ENCODE results near the gene PROB1.
A peak's percentile ranks its signal among the peaks of the same experiment; 100 is the strongest.
"Not testable (repeated sequence)": the region's sequence is repeated elsewhere in the genome, so short reads cannot be mapped to it uniquely, and the experiment has no call there.

Gene PROB1

DNA sequence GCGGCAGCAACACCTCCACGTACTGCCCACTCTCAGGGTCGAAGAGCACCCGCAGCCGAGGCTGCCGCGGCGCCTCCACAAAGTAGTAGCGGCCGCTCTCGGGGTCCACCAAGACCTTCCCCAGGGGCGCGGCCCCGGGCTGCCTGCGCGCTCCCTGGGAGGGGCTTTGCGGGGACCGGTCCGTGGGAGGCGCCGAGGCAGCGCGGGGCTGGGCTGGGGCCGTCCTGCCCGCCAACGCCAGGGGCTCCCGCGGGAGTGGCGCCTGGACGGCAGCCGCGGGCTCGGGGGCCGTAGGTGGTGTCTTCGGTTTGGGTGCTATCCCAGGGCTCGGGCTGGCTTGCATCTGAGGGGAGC is 2.6 kb downstream of the PROB1 start:
- DNase-seq (ENCODE audit: low read depth) = no peak

DNA sequence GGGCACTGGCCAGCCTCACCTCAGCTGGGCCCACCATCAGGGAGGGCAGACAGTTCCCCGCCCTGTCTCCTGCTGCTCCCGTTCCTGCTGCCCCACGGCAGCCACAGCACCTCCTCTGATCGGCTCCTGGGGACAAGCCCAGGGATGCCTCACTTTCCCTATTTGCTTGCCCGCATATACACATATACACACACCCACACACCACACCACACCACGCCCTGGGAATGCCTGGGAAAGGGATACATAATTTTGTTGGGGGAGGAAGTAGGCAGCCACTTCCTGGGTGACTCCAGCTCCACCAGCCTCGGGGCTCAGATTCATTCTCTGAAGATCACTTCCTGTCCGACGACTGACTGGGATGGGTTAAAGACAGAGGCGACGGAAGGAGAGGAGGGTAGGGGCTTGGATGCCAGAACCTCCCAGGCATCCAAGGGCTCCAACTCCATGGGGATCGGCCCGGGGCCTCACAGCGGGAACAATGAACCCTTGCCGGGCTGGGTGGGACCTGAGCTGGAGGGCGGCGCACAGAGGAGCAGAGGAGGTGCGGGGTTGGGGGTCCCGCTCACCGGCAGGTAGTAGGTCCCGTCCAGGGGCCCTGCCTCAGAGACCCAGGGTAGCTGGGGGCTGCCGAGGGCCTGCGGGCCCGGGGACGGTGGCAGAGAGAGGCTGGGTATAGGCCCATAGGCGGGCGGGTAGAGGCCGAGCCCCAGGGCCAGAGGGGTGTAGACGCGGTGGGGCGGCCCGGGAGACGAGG is 3.2 kb downstream of the PROB1 start:
- DNase-seq (ENCODE audit: low read depth) = peak; percentile 93

DNA sequence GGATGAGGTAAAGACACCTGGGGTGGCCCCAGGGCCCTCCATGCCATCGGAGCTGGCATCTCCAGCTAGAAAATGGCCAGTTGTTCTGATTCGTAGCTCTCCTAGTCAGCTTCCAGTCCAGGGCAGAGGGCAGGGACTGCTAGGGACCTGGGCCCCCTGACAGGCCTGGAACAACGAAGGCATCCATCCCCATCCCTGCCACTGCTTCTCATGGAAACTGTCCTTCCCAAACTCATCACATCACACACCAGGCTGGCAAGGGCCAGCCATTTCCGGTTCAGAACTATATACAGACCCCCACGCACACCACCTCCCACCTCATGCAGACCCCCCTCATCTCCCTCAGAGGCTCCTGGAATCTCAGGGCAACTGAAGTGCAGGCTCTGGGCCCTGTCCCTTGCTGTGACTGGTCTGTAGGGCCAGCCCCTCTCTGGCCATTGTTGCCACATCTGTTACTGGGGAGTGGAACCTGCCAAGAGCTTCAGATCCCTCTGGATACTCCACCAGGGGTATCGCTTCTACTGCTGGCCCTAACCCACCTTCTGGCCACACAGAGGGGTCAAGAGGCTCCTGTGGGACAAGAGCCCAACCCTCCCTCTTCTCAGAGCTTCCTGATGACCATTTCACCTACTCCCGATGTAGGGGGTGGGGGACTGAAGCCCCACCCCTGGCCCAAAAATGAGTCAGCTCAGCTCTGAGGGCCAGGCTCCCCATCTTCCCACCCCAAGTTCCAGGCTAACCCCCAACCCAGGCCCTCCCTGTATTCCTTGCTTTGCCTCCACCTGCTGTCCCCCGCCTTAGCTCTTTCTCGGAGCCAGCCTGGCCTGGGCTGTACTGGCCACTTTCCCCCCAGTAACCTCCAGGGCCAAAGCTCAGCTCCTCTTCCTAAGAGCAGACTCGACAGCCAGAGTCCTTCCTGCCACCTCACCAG is 4.0 kb downstream of the PROB1 start:
- no peak for DNase-seq (ENCODE audit: low read depth)

DNA sequence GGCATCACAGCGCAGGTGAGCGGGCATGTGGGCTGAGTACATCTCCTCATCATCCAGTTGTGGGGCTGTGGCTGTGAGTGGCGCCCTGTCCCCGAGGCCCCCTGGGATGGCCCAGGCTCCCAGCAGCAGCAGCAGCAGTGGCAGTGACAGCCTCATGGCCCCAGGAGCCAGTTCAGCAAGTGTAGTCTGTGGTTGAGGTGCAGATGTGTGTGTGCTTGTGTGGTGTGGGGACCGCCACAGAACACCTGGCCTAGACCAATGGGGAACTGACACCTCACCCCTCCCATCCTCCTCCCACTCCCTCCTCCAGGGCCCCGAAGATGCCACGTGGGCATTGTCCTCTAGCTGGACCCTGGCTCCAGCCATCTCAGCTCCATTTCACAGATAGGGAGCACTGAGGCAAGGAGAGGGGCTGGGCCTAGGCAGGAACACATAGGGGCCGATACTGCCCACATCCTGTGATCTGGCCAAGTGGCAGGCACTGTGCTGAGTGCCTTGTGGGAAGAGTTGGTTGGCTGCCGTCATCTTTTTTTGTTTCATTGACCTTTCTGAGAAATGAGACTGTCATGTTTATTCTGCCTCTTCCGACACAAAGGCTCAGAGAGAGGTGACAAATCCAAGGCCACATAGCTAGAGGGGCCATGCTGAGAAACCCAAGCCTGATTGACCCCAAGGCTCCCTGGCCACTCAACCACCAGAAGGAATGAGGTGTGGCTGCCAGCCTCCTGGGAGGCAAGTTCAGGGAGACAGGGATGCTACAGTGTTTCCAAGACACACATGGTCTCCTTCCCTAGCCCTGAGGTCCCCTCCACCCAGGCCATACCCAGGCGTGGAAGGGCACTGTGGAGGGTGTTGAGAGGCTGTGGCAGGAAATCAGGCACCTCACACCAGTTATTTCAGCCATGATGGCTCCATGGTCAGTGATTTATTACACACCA is 4.9 kb downstream of the PROB1 start, which contains the start of gene MZB1:
TSS of gene MZB1 (minus strand) at position 213 of the 938 bp plus-strand sequence. CDS start at position 156, 57 bp downstream.
- DNase-seq (ENCODE audit: low read depth) = no peak

DNA sequence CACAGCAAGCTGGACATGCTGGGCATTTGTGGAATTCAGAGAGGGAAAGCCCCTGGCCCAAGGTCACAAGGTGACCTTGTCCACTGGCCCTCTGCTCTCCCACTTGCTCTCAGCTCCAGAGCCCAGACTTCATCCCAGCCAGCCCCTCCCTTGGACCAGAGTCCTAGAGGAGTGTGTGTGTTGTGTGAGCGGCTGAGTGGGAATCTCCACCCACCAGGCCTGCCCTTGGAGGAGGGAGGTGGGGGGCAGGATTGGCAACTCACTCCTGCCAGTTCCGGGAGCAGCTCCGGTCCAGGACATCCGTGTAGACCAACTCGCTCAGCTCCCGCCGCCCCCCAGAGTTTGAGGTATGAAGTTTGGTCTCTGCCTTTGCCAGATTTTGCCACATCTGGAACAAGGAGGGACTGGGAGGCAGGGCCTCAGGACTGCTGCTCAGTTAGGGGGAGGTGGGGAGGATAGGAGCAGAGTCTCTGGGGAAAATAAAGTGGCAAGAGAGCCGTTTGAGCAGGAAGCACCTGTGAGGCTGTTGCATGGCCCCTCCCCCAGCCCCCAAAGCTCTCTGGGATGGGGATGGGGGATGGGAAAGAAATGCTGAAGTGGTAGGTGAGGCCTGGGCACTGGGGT is 6.6 kb downstream of the PROB1 start:
- peak; percentile 59 for DNase-seq (ENCODE audit: low read depth)

DNA sequence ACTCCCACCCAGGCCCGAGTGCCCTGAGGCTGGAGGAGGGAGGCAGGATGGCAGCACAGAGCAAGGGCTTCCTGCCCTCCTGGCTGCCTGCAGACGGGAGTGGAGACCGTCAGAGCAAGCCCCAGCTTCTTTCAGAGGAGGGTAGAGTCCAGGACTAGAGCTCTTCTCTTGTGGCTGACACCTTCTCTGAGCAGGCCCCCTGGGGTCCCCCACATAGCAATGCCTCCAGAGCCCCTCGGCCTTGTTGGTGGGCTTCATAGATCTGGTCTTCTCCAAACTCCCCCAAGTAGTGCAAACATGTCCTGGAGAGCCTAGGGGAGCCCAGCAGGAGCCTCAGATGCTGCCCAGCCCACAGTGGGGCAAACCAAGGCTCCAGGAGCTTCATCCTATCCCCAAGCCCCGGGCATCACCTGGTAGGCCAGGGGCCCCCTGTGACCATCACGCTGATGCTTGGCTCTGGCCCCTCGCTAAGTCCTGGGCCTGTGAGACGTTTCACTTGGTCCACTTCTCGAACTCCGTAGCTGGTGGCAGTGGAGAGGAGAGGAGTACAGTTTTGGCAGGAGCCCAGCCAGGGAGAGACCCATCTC is 7.2 kb downstream of the PROB1 start:
- no peak for DNase-seq (ENCODE audit: low read depth)

DNA sequence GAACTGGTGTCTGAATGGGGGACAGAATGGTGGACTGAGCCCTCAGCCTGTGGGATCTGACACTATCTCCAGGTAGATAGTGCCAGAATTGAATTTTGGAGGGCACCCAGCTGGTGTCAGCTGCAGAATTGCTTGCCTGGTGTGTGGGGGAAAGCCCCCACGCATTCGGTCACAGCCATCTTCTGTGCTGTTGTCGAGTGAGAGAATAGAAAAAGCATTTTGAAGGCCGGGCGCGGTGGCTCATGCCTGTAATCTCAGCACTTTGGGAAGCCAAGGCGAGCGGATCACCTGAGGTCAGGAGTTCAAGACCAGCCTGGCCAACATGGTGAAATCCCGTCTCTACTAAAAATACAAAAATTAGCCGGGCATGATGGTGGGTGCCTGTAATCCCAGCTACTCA is 7.9 kb downstream of the PROB1 start:
- DNase-seq (ENCODE audit: low read depth) = not testable (repeated sequence)

DNA sequence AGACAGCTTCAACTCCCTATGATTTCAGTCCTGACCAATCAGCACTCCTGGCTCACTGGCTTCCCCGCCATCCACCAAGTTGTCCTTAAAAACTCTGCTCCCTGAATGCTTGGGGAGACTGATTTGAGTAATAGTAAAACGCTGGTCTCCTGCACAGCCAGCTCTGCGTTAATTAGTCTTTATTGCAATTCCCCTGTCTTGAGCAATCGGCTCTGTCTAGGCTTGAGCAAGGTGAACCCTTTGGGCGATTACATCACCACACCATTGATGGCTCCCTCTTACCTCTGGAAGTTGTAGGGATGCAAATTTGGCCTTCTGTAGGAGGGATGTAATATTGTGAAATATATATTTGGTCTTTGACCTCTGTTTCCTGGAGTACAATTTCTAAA is 8.9 kb downstream of the PROB1 start:
- DNase-seq (ENCODE audit: low read depth) = no peak

DNA sequence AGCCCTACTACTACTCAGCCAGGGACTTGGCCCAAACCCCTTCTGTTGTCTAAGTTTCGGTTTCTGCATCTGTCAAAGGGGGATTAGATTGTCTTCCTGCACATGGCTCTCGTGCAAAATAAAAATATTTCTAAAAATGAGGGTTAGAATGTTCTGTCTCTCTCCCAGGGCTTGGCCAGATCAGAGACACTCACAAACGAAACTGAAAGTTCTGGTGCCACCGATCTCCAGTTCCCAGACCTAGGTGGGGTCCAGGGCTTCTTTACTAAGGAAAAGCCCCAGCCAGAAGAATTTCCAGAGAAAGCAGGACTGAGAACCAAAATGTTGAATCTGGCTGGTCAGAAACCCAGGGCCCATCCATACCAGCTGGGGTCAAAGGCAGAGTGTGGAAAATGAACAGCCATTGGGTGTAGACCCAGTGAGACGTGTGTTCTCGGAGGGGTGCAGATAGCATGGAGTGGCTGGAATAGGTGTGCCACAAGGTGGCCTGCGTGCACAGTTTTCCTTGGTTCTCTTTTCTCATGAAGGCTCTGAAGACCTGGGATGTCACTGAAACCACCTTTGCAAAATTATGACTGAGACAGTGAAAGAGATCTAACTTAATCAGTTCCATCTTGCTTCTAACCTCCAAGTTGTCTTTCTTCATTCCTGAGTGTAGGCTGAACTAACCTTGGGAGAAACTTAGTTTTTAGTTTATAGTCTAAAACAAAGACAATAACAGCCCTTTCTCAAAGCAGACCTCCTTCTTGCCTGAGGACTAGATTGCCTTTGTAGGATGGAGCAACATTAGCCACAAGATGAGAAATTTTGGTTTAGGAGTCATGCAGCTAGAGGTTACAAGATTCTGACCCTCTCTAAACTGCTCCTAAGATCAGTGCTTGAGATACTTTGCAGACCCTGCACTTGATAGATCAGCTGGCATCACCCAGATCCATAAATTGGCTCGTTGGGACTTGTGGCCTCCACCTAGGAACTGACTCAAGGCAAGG is 9.5 kb downstream of the PROB1 start:
- DNase-seq (ENCODE audit: low read depth) = peak; percentile 34

DNA sequence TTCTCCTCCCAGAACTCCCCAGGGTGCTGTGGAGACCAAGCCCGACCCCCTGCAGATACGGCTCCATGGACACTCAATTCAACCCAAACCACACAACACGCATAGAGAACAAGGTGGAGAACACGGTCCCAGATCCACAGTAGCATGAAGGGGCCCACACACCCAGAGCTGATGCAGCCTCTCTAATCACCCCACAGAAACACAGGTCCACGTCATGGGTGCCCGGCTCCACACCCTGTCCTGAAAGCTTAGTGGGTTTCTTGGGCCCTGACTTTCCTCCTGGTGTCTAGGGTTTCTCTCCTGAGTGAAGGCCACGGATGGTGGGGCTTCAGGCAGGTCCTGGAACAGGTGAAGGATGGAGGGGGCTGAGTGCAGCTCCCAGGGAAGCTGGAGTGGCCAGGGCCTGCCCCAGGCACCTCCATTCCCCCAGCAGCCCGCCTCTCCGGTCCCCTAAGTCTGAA is 10.3 kb downstream of the PROB1 start:
- DNase-seq (ENCODE audit: low read depth) = no peak

DNA sequence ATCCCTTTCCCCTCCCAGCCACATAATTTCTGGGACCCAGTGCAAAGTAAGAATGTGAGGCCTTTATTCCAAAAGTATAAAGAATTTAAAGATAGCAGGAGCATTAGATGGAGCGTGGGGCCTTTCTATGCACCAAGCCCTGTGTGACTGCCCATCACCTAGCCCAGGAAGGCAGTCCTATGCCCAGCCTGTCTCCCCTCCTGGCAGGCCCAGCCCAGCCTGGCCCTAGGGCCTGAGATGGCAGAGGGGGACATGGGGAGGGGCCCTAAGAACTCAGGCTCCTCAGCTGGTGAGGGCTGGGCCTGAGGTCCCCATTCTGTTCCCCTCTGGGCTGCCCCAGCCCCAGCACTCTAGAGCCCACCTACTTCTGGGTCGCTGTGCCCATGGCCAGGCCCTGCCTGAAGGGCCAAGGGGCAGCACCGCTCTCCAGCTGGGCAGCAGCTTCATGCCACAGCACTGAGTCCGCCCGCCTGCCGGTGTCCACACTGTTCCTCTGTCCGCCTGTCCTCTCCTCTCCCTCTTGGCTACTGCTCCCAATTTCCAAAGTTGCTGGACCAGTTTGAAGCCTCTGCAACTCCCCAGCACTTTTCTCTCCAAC is 10.8 kb downstream of the PROB1 start:
- no peak for DNase-seq (ENCODE audit: low read depth)

DNA sequence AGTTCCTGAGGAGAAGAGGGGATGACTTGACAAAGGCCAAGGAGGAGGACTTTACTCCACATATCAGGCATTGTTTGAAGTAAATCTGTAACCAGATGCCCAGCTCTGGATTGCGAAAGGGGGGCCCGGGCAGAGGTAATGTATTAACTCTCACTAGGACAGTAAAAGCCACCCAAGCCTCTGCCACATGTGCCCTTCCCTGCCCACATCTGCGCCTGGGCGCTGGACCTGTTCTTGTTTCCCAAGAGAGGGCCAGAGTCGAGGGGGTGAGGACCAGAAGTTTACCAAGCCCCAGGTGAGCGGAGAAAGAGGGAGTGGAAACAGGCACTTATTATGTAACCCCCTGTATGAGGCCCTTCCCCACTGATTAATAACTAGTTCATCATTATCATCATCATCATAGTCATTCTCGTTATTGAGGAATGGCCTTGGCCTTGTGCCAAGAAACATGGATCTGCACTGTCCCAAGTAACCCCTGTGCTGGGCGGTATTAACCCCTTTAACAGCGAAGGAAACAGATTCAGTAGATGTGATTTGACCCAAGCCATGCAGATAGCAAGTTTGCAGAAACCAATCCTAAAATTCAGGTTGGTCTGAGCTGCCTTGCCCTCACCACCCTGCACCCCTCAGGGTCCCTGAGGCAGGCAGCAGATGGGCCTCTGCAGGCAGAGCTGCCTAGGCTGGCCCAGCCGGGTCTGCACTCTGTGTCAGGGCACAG is 11.5 kb downstream of the PROB1 start, which contains the start of gene SLC23A1:
TSS of gene SLC23A1 (minus strand) at position 23 of the 718 bp plus-strand sequence. CDS start 44 bp downstream, outside the sequence.
- peak; percentile 25 for DNase-seq (ENCODE audit: low read depth)

DNA sequence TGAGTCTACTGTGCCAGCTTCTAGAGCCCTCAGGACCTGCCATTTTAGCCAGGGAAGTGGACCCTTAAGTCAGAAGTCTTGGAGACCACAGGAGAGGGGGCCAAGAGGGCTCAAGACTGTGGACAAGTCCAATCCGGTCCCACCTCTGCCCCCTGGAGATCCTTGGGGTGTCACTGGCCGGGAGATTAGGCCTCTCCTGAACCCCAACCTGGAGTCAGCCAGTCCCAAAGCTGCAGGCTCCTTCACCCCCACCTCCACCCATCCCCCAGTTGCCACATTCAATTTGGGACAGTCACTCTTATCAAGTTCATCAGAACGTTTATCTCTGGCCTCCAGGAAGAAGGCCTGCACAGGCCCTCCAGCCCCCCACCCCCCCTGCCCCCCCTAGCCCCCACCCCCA is 12.1 kb downstream of the PROB1 start:
- no peak for DNase-seq (ENCODE audit: low read depth)

DNA sequence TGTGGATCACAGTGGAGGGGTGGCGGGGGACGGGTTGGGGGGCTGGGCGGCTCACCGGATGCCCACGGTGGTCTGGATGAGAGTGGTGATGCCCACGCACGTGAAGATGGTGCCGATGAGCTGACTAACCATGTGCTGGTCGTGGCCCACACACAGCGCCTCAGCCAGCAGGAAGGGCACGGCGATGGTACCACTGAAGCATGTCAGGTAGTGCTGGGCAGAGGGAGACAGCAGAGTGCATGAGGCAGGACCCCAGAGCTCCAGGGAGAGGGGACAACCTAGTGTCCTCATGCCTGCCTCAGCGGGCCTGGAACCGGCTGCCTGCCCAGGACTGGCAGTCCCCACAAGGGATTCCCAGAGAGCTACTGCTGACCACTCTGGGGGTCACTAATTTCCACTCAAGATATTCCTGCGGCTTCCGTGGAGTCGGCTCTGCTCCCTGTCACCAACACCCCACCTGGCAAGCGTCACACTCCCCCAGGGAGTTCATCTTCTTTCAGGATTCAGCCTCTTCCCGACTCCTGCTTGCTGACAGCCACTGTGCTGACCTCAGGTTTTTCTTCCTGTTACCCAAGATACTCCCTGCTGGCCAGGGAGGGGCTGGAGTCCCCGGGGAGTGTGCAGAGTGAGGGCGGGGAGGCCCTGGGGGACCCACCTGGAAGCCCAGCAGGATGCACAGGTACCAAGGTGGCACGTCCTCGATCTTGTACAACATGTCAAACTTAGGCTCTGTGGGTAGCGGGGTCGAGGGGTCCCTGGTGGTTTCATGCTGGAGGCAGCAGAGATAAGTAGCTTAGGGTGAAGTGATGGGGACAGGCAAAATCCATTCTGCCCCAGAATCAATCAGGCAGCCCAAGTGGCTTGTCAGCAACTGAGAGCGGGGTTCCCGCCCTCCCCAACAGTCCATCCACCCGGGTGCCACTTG is 12.8 kb downstream of the PROB1 start:
- DNase-seq (ENCODE audit: low read depth) = no peak

DNA sequence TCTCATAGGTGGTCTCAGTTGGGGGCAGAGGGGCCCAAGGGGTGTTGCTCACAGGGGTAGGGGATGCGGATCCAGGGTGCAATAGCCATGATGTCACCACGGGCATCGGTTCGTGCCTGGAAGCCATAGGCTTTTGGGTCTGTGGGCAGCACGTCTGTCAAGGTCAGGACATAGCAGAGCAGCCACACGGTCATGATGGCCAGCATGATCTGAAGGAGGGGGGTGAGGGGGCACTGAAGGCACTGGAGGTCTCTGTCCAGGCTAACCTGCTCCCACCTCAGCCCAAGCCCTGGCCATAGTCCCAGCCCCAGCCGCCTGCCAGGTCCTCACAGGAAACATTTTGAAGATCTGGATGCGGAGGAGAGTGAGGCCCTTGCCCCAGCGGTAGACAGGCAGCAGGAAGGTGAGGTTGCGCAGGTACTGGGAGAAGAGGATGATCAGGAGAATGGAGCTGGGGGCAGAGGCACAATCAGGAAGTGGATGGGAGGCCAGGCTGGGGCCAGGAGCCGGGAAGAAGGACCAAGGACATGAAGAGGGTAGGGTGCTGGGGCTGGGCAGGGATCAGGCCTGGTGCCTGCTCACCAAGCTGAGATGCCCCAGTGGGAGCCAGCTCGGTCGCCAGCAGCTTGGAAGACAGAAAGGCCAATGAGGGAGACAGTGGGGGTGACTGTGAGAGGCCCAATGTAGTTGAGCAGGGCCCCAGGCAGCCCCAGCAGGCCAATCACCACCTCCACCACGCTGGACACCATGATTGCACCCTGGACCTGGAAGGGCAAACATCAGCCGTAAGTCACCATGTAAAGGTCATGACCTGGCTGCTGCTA is 15.1 kb downstream of the PROB1 start:
- no peak for DNase-seq (ENCODE audit: low read depth)

DNA sequence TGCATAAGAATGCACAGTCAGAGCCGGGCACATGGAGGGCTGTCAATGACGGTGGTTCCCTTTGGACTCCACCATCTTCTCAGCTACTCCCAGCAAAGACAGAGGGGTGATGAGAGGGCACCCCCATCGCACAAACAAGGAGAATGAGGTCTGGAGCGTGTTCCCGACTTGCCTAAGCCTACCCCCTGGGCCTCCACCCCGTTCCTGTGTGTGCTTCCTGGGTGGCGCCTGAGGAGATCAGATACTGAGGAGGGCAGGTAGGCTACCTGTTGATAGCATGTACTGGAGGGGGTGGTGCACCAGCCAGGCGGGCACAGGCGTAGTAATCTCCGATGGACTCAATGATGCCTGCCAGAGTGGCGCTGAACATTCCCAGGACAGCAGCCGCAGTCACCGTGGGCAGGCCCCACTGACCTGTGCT is 16.0 kb downstream of the PROB1 start:
- no peak for DNase-seq (ENCODE audit: low read depth)

Data from EH (cell line).